AG10803 (cell line): ENCODE measurements around the gene SANBR.
A peak's percentile ranks its signal among the peaks of the same experiment; 100 is the strongest.
"Not testable (repeated sequence)": the region's sequence is repeated elsewhere in the genome, so short reads cannot be mapped to it uniquely, and the experiment has no call there.

Source experiments
- DNase-seq: peaks from one replicate; pipeline ENCODE4 v3.0.0; 2010; ENCODE audit warnings: low read depth
- H3K4me3 ChIP-seq: 2 replicates; pipeline ENCODE4 v1.5.1; 2011; ENCODE audit warnings: mild to moderate bottlenecking, low read length, control low read depth
- CTCF ChIP-seq: conservative IDR thresholded peaks from 2 replicates; pipeline ENCODE4 v1.5.1; 2011; ENCODE audit warnings: mild to moderate bottlenecking, low read length, control low read depth, inconsistent platforms

The SANBR gene

GRCh38 chr2:61018798-61019197 is 46.9 kb upstream of the SANBR start:
- no peak for DNase-seq
- peak overlapping the region; percentile 96 for H3K4me3 ChIP-seq
- no peak for TF ChIP-seq CTCF

GRCh38 chr2:61021228-61021660 is 44.4 kb upstream of the SANBR start:
- no peak overlapping the region for H3K4me3 ChIP-seq
- no peak for TF ChIP-seq CTCF
- no peak for DNase-seq

GRCh38 chr2:61023670-61024069 is 42.0 kb upstream of the SANBR start:
- TF ChIP-seq CTCF: no peak
- no peak for DNase-seq
- H3K4me3 ChIP-seq: no peak overlapping the region

- H3K4me3 ChIP-seq: no peak overlapping the region
- no peak for DNase-seq
- TF ChIP-seq CTCF: no peak
Measured at GRCh38 chr2:61029533-61029932, 36.1 kb upstream of the SANBR start.

- H3K4me3 ChIP-seq, DNase-seq: not testable (repeated sequence)
Measured at GRCh38 chr2:61034592-61034991, 31.1 kb upstream of the SANBR start.

- not testable (repeated sequence) for H3K4me3 ChIP-seq, DNase-seq
Measured at GRCh38 chr2:61036643-61037042, 29.0 kb upstream of the SANBR start.

- DNase-seq: no peak
- H3K4me3 ChIP-seq: no peak overlapping the region
- TF ChIP-seq CTCF: no peak
Measured at GRCh38 chr2:61042807-61043206, 22.9 kb upstream of the SANBR start.

- TF ChIP-seq CTCF: no peak
- peak; percentile 3 for DNase-seq
- no peak overlapping the region for H3K4me3 ChIP-seq
Measured at GRCh38 chr2:61044636-61045035, 21.0 kb upstream of the SANBR start.
